H1 (cell line): Measurements from ENCODE around the gene STK11IP. TPM values are rescaled to one million over a fixed set of nuclear protein-coding genes. Genes with fewer than 3 reads are reported as not detected.

ENCODE experiments used
- CTCF ChIA-PET: fragments of 300-600 bp; sonication (Branson Sonifier 250); formaldehyde crosslinking; loops from one replicate; lab custom pipeline; 2021; ENCODE audit not compliant: partially characterized antibody; lab: Charles Lee
- POLR2A ChIA-PET: fragments of 300-600 bp; sonication (Branson Sonifier 250); formaldehyde crosslinking; loops from one replicate; lab custom pipeline; 2021; ENCODE audit warnings: inconsistent platforms; ENCODE audit not compliant: partially characterized antibody; lab: Charles Lee
- DNase-seq, 2 experiments: peaks; one replicate each; pipeline versions ENCODE4 v3.0.0 to v3.0.0-alpha.2; 2010 to 2022; ENCODE audit warnings: low spot score in 2 of 2, low read depth in 1 of 2, mixed read lengths in 1 of 2
- FAIRE-seq: peaks from 2 replicates; lab custom pipeline; 2011; peaks lifted over from hg19 to GRCh38; lab: Jason Lieb, UNC
- H2AFZ ChIP-seq: 2 replicates; pipeline ENCODE4 v1.8.1; 2012; ENCODE audit warnings: low read length, inconsistent platforms
- H2AK5ac ChIP-seq: 2 replicates; pipeline ENCODE4 v1.6.1; 2013; ENCODE audit warnings: low read depth, low read length
- H2BK120ac ChIP-seq: replicated peaks from 2 replicates; pipeline ENCODE3; 2013; ENCODE audit warnings: low read depth, low read length, inconsistent platforms
- H2BK12ac ChIP-seq: 2 replicates; pipeline ENCODE4 v1.6.1; 2013; ENCODE audit warnings: low read depth, low read length
- H2BK15ac ChIP-seq: 2 replicates; pipeline ENCODE4 v1.6.1; 2013; ENCODE audit warnings: low read length
- H2BK20ac ChIP-seq: 2 replicates; pipeline ENCODE4 v1.6.1; 2013; ENCODE audit warnings: low read length
- H2BK5ac ChIP-seq: 2 replicates; pipeline ENCODE4 v1.6.1; 2013; ENCODE audit warnings: low read depth, low read length
- H3K14ac ChIP-seq: 2 replicates; pipeline ENCODE4 v1.6.1; 2013; ENCODE audit warnings: inconsistent platforms; ENCODE audit not compliant: insufficient read length
- H3K18ac ChIP-seq: 2 replicates; pipeline ENCODE4 v1.6.1; 2013; ENCODE audit warnings: low read length; ENCODE audit errors: extremely low read depth
- H3K23ac ChIP-seq: 2 replicates; pipeline ENCODE4 v1.6.1; 2013; ENCODE audit warnings: inconsistent platforms; ENCODE audit not compliant: insufficient read length
- H3K23me2 ChIP-seq: 2 replicates; pipeline ENCODE4 v1.6.1; 2013; ENCODE audit warnings: low read depth, low read length
- H3K27ac ChIP-seq: 2 replicates; pipeline ENCODE4 v1.6.1; 2011; ENCODE audit warnings: low read depth, low read length, inconsistent platforms
- H3K27me3 ChIP-seq, 4 experiments: replicated peaks in 1 of 4; 1 replicate in 1 of 4; 2 replicates in 3 of 4; pipeline versions ENCODE4 v1.6.1 to v1.8.1; 2011 to 2013; ENCODE audit warnings: low read length in 3 of 4, mild to moderate bottlenecking in 3 of 4, inconsistent platforms in 2 of 4, mixed read lengths in 2 of 4, moderate library complexity in 1 of 4; ENCODE audit not compliant: control insufficient read depth in 3 of 4, insufficient read depth in 3 of 4; ENCODE audit errors: extremely low read depth in 1 of 4
- H3K36me3 ChIP-seq, 4 experiments: 2 replicates each; pipeline versions ENCODE4 v1.6.1 to v1.8.1; 2011 to 2013; ENCODE audit warnings: mild to moderate bottlenecking in 4 of 4, low read length in 3 of 4, moderate library complexity in 2 of 4, control low read depth in 1 of 4, inconsistent platforms in 1 of 4; ENCODE audit not compliant: insufficient read depth in 4 of 4, control insufficient read depth in 2 of 4
- H3K4ac ChIP-seq: replicated peaks from 2 replicates; pipeline ENCODE3; 2013; ENCODE audit warnings: low read length, low read depth, mixed read lengths, inconsistent platforms; ENCODE audit not compliant: insufficient read length
- H3K4me1 ChIP-seq, 4 experiments: replicated peaks in 1 of 4; 1 replicate in 1 of 4; 2 replicates in 3 of 4; pipeline versions ENCODE4 v1.6.1 to v1.8.1; 2011 to 2013; ENCODE audit warnings: low read length in 3 of 4, inconsistent platforms in 2 of 4, mixed read lengths in 1 of 4; ENCODE audit not compliant: insufficient read depth in 4 of 4, control insufficient read depth in 3 of 4
- H3K4me2 ChIP-seq, 2 experiments: 2 replicates each; pipeline versions ENCODE4 v1.6.1 to v1.8.1; 2011 to 2013; ENCODE audit warnings: low read depth in 2 of 2, low read length in 2 of 2, control low read depth in 1 of 2, inconsistent platforms in 1 of 2, mild to moderate bottlenecking in 1 of 2; ENCODE audit not compliant: insufficient read depth in 1 of 2
- H3K4me3 ChIP-seq, 4 experiments: fragments of 200-600, 300-600 bp in 1 of 4; sonication (generic), shearing (Covaris generic), sonication (Bioruptor Twin) in 1 of 4; 2 replicates each; pipeline versions ENCODE4 v1.5.1 to v1.8.1; 2011 to 2016; ENCODE audit warnings: low read length in 4 of 4, low read depth in 3 of 4, control low read depth in 2 of 4, inconsistent platforms in 2 of 4, mild to moderate bottlenecking in 2 of 4, mixed read lengths in 1 of 4, moderate library complexity in 1 of 4; ENCODE audit not compliant: insufficient read depth in 2 of 4; ENCODE audit errors: extremely low read depth in 1 of 4
- H3K56ac ChIP-seq: replicated peaks from 2 replicates; pipeline ENCODE3; 2013; ENCODE audit warnings: low read depth, mild to moderate bottlenecking, mixed read lengths, low read length, inconsistent platforms; ENCODE audit not compliant: insufficient read length
- H3K79me1 ChIP-seq: 2 replicates; pipeline ENCODE4 v1.6.1; 2013; ENCODE audit warnings: low read depth, low read length, control low read depth
- H3K79me2 ChIP-seq, 2 experiments: 2 replicates each; pipeline versions ENCODE4 v1.6.1 to v1.8.1; 2012 to 2013; ENCODE audit warnings: low read length in 2 of 2, mild to moderate bottlenecking in 2 of 2, inconsistent platforms in 1 of 2; ENCODE audit not compliant: insufficient read depth in 2 of 2, control insufficient read depth in 1 of 2
- H3K9ac ChIP-seq, 4 experiments: replicated peaks in 1 of 4; 1 replicate in 1 of 4; 2 replicates in 3 of 4; pipeline versions ENCODE4 v1.6.1 to v1.8.1; 2011 to 2013; ENCODE audit warnings: low read depth in 3 of 4, low read length in 3 of 4, control low read depth in 2 of 4, mild to moderate bottlenecking in 2 of 4, moderate library complexity in 2 of 4, inconsistent platforms in 1 of 4; ENCODE audit errors: extremely low read depth in 1 of 4
- H3K9me3 ChIP-seq, 2 experiments: 2 replicates each; pipeline versions ENCODE4 v1.6.1 to v1.8.1; 2012 to 2013; ENCODE audit warnings: mild to moderate bottlenecking in 2 of 2, moderate library complexity in 2 of 2, control low read depth in 1 of 2, inconsistent platforms in 1 of 2, low read depth in 1 of 2, low read length in 1 of 2, mixed read lengths in 1 of 2; ENCODE audit not compliant: insufficient read depth in 2 of 2
- H4K20me1 ChIP-seq, 2 experiments: replicated peaks in 1 of 2; 2 replicates each; pipeline versions ENCODE3 to v1.8.1; 2011 to 2013; ENCODE audit warnings: inconsistent platforms in 2 of 2, low read length in 2 of 2, mild to moderate bottlenecking in 1 of 2; ENCODE audit not compliant: insufficient read depth in 2 of 2, control insufficient read depth in 1 of 2
- H4K5ac ChIP-seq: 2 replicates; pipeline ENCODE4 v1.6.1; 2013; ENCODE audit warnings: low read length, low read depth, mixed read lengths, inconsistent platforms; ENCODE audit not compliant: insufficient read length
- H4K8ac ChIP-seq: 2 replicates; pipeline ENCODE4 v1.8.0; 2013; ENCODE audit warnings: mild to moderate bottlenecking, moderate library complexity, low read length, inconsistent platforms; ENCODE audit not compliant: insufficient read depth; ENCODE audit errors: extremely low read depth
- H4K91ac ChIP-seq: replicated peaks from 2 replicates; pipeline ENCODE3; 2013; ENCODE audit warnings: low read length, mixed read lengths, inconsistent platforms; ENCODE audit not compliant: insufficient read length
- JUN ChIP-seq: IDR thresholded peaks from 2 replicates; pipeline ENCODE4 v1.6.1; 2011; ENCODE audit warnings: low read depth, mild to moderate bottlenecking, improper control_type of control experiment, low read length
- USF2 ChIP-seq: IDR thresholded peaks from 2 replicates; pipeline ENCODE4 v1.6.1; 2011; ENCODE audit warnings: low read length, improper control_type of control experiment
- WGBS, 2 experiments: shearing (Covaris generic) in 1 of 2; methylation state at CpG; one replicate each; pipeline versions ENCODE4 v1.1.6 to v1.1.7; 2013 to 2015; ENCODE audit warnings: low lambda C conversion rate in 2 of 2, mixed read lengths in 2 of 2, inconsistent platforms in 1 of 2, low coverage in 1 of 2, missing lambda C conversion rate in 1 of 2; ENCODE audit not compliant: insufficient replicate concordance in 2 of 2, insufficient coverage in 1 of 2, insufficient read length in 1 of 2; ENCODE audit errors: extremely low coverage in 1 of 2, missing lambda C conversion rate in 1 of 2; 5-methylcytosine and 5-hydroxymethylcytosine counted together
- polyA plus RNA-seq, 7 experiments: library from polyadenylated mRNA; depleted of rRNA in 3 of 7; stranded (reverse) in 5 of 7; unstranded in 2 of 7; fragments of >200 nt in 5 of 7; fragments of 200-250 nt in 2 of 7; gene quantifications; 1 replicate in 5 of 7; 2 replicates in 1 of 7; 4 replicates in 1 of 7; pipeline versions ENCODE4 v1.2.1 to v1.2.3, GENCODE V29; 2011 to 2013; ENCODE audit warnings: missing spikeins in 2 of 7, mixed read lengths in 2 of 7
- total RNA-seq: library from RNA; stranded (reverse); fragmentation: NEBNext Ultra II Directional; extraction: Animal tissue kit (Norgen Biotek cat#: 25700); gene quantifications from 2 replicates; pipeline ENCODE4 v1.2.1, GENCODE V29; 2021

Gene STK11IP
- total and polyA plus RNA-seq, 2 of the 8 experiments (the other 6 are each of a cell fraction or from before 2014, with no cell fraction given) = 18.5 to 29.6 TPM

- Histone ChIP-seq H2BK15ac (no peak overlapping the region), H3K27ac (no peak overlapping the region), H3K56ac (no peak overlapping the region), H4K8ac (no peak overlapping the region), H2AK5ac (no peak overlapping the region), H3K27me3 (peaks cover 0 to 11% (median 6%) of the 10 kb centered on the region in 4 experiments; a peak in 5 of 7 replicates), H2BK20ac (no peak overlapping the region), H3K23me2 (peaks cover 3% of the 10 kb centered on the region; the same call in 1 of the 2 replicates), H3K4me3 (no peak overlapping the region), H2BK120ac (no peak overlapping the region), H4K91ac (no peak overlapping the region), H3K23ac (no peak overlapping the region), H2BK5ac (no peak overlapping the region), H3K9ac (no peak overlapping the region), H4K20me1 (peaks cover 0 to 1% of the 10 kb centered on the region in 2 experiments), H2BK12ac (no peak overlapping the region), H3K4ac (no peak overlapping the region), H3K79me1 (no peaks in the 10 kb centered on the region), H3K36me3 (no peaks in the 10 kb centered on the region), H2AFZ (no peak overlapping the region), H4K5ac (no peak overlapping the region), H3K4me1 (peaks cover 0 to 12% (median 9%) of the 10 kb centered on the region in 4 experiments; a peak in 5 of 7 replicates), H3K4me2 (no peak overlapping the region), H3K9me3 (no peaks in the 10 kb centered on the region), H3K79me2 (no peaks in the 10 kb centered on the region), H3K14ac (no peak overlapping the region), H3K18ac (no peak overlapping the region)
- FAIRE-seq (no peak), DNase-seq (no peak)
- WGBS, 2 experiments = 86% methylated on average over 12 of the region's 20 CpGs; no CpG with 5 or more reads in 1 of the 2 experiments
- ChIA-PET POLR2A (interaction anchor here (1.1 to 2.5 kb wide), 5 partner anchors 8 to 92 kb away, joined by 3 to 11 read pairs (median 5); partner anchors contain the start of gene STK11IP), CTCF (interaction anchor here (0.6 to 22.0 kb wide), 12 partner anchors 8 to 135 kb away, joined by 3 to 356 read pairs (median 4); no protein-coding TSS in a partner anchor)
- TF ChIP-seq JUN (no peak), USF2 (no peak)
Measured at GRCh38 chr2:219629976-219630695, 32.5 kb downstream of the STK11IP start.
